Neural cell (in vitro differentiated cells): ENCODE data around the gene S100A12.

Experiments used
- CTCF ChIP-seq: fragments of 450-650 bp; IDR thresholded peaks from 2 replicates; pipeline ENCODE4 v1.5.1; 2014; ENCODE audit warnings: antibody characterized with exemption, mild to moderate bottlenecking, moderate library complexity; ENCODE audit not compliant: poor library complexity, severe bottlenecking
- EP300 ChIP-seq: fragments of 450-650 bp; conservative IDR thresholded peaks from 2 replicates; pipeline ENCODE4 v1.6.1; 2014; ENCODE audit warnings: antibody characterized with exemption, mild to moderate bottlenecking, moderate library complexity; ENCODE audit not compliant: poor library complexity, severe bottlenecking
- EZH2 ChIP-seq: fragments of 200-600, 300-800 bp; shearing (Covaris generic), sonication (generic); IDR thresholded peaks from 2 replicates; pipeline ENCODE4 v1.6.1; 2014; ENCODE audit warnings: antibody characterized with exemption, low read length, borderline replicate concordance, mild to moderate bottlenecking; ENCODE audit not compliant: insufficient read depth, poor library complexity, severe bottlenecking
- POLR2AphosphoS5 ChIP-seq: IDR thresholded peaks from 2 replicates; pipeline ENCODE4 v1.6.1; 2012
- REST ChIP-seq: IDR thresholded peaks from 2 replicates; pipeline ENCODE4 v1.6.1; 2012; ENCODE audit warnings: borderline replicate concordance

GRCh38 chr1:153399401-153400055 lies 24.1 kb upstream of the S100A12 start:
- TF ChIP-seq CTCF (no peak), POLR2AphosphoS5 (no peak), EP300 (no peak), REST (no peak), EZH2 (no peak)
